Upper lobe of left lung (tissue), 6 donors: Measurements from ENCODE around the gene OR4L1. TPM values are rescaled to one million over a fixed set of nuclear protein-coding genes. Genes with fewer than 3 reads are reported as not detected.

Experiments used
- ATAC-seq, 2 donors: fragments of 200-7000 bp; cut with Tn5 transposase; one replicate each; pipeline ENCODE4 v1.9.1; 2022; ENCODE audit warnings: mild to moderate bottlenecking in 2 of 2, moderate library complexity in 2 of 2; ENCODE audit not compliant: low FRiP score in 2 of 2
- DNase-seq, 2 donors: peaks; one replicate each; pipeline ENCODE4 v3.0.0-alpha.2; 2019 to 2020
- H3K27ac ChIP-seq, 4 donors: fragments of 200-600 bp; sonication (generic); one replicate each; pipeline ENCODE4 v1.5.1; 2016 to 2019
- H3K27me3 ChIP-seq, 4 donors: fragments of 200-600 bp; sonication (generic); one replicate each; pipeline ENCODE4 v1.5.1; 2017 to 2019
- H3K36me3 ChIP-seq, 4 donors: fragments of 200-600 bp; sonication (generic); one replicate each; pipeline ENCODE4 v1.5.1; 2016 to 2019
- H3K4me1 ChIP-seq, 4 donors: fragments of 200-600 bp; sonication (generic); one replicate each; pipeline ENCODE4 v1.5.1; 2018 to 2019
- H3K4me3 ChIP-seq, 4 donors: fragments of 200-600 bp; sonication (generic); one replicate each; pipeline ENCODE4 v1.5.1; 2017 to 2019; ENCODE audit warnings: mild to moderate bottlenecking in 2 of 4, moderate library complexity in 1 of 4
- H3K9me3 ChIP-seq, 4 donors: fragments of 200-600 bp; sonication (generic); one replicate each; pipeline ENCODE4 v1.5.1; 2018 to 2019
- EP300 ChIP-seq, 4 donors: sonication (generic); formaldehyde crosslinking; IDR thresholded peaks; one replicate each; pipeline ENCODE4 v1.5.1; 2017; ENCODE audit warnings: antibody characterized with exemption in 4 of 4, control low read depth in 2 of 4
- POLR2A ChIP-seq, 4 donors: fragments of 450-650 bp; IDR thresholded peaks; one replicate each; pipeline ENCODE4 v1.5.1; 2016 to 2017; ENCODE audit warnings: antibody characterized with exemption in 4 of 4, mild to moderate bottlenecking in 2 of 4
- POLR2AphosphoS5 ChIP-seq, 2 donors: sonication (generic); formaldehyde crosslinking; IDR thresholded peaks; one replicate each; pipeline ENCODE4 v1.5.1; 2017; ENCODE audit warnings: antibody characterized with exemption in 2 of 2
- WGBS, 2 donors: methylation state at CpG; one replicate each; pipeline ENCODE4 v1.1.5; 2017 to 2018; 5-methylcytosine and 5-hydroxymethylcytosine counted together
- total RNA-seq, 6 donors: library from RNA; depleted of rRNA in 4 of 6; stranded (reverse); fragments of >200 nt in 4 of 6; gene quantifications; one replicate each; pipeline versions ENCODE4 v1.1.0 to v1.2.1, GENCODE V29; 2016 to 2021
- TF ChIP-seq, protein P1 (sequence below), 6 experiments: fragments of 450-650 bp in 4 of 6; fragments of 200-600 bp in 2 of 6; sonication (generic) in 2 of 6; IDR thresholded peaks; one replicate each; pipeline ENCODE4 v1.5.1; 2016 to 2019; ENCODE audit warnings: antibody characterized with exemption in 6 of 6
- donor health status: DM: no; HTN: no; CAD: no; lungs with moderate emphysema.
- donor health status: DM: no; HTN: yes; CAD: no; lungs with severe emphysema.

Gene OR4L1, protein sequence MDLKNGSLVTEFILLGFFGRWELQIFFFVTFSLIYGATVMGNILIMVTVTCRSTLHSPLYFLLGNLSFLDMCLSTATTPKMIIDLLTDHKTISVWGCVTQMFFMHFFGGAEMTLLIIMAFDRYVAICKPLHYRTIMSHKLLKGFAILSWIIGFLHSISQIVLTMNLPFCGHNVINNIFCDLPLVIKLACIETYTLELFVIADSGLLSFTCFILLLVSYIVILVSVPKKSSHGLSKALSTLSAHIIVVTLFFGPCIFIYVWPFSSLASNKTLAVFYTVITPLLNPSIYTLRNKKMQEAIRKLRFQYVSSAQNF
- total RNA-seq: not detected

DNA sequence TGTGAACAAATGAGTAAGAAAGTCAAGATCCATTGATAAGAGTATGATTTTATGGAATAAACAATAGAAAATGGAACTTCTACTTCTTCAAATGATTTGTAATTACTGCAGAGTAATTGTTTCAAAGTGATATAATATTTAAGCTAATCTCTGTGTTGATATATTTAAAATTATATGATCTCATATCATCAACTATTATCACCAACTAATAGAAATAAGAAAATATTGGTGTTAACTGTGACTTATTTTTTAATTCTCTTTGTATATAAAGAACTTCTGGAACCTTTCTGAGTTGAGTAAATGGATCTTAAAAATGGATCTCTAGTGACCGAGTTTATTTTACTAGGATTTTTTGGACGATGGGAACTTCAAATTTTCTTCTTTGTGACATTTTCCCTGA lies at the start of gene OR4L1:
TSS of gene OR4L1 (plus strand) at position 301 of the 400 bp plus-strand sequence. CDS start at position 301, 0 bp downstream.
- no peaks in the 10 kb centered on the region for H3K4me1 ChIP-seq
- DNase-seq (no peak), ATAC-seq (no peak)
- no peak for TF ChIP-seq POLR2A (IDR thresholded peaks at IDR 0.05)
- no peak for TF ChIP-seq EP300 (IDR thresholded peaks at IDR 0.05)
- TF ChIP-seq, protein P1, sequence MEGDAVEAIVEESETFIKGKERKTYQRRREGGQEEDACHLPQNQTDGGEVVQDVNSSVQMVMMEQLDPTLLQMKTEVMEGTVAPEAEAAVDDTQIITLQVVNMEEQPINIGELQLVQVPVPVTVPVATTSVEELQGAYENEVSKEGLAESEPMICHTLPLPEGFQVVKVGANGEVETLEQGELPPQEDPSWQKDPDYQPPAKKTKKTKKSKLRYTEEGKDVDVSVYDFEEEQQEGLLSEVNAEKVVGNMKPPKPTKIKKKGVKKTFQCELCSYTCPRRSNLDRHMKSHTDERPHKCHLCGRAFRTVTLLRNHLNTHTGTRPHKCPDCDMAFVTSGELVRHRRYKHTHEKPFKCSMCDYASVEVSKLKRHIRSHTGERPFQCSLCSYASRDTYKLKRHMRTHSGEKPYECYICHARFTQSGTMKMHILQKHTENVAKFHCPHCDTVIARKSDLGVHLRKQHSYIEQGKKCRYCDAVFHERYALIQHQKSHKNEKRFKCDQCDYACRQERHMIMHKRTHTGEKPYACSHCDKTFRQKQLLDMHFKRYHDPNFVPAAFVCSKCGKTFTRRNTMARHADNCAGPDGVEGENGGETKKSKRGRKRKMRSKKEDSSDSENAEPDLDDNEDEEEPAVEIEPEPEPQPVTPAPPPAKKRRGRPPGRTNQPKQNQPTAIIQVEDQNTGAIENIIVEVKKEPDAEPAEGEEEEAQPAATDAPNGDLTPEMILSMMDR (IDR thresholded peaks at IDR 0.05): no peak
- no peak for TF ChIP-seq POLR2AphosphoS5 (IDR thresholded peaks at IDR 0.05)
- no peaks in the 10 kb centered on the region for H3K27me3 ChIP-seq
- H3K27ac ChIP-seq: no peak within 1 kb of the TSS
- no peak within 1 kb of the TSS for H3K4me3 ChIP-seq
- no peaks in the 10 kb centered on the region for H3K36me3 ChIP-seq
- peaks cover 0 to 9% (median 0%) of the 10 kb centered on the region in 4 donors for H3K9me3 ChIP-seq
- WGBS, 2 donors: 66 to 68% methylated on average over 2 of the region's 2 CpGs

DNA sequence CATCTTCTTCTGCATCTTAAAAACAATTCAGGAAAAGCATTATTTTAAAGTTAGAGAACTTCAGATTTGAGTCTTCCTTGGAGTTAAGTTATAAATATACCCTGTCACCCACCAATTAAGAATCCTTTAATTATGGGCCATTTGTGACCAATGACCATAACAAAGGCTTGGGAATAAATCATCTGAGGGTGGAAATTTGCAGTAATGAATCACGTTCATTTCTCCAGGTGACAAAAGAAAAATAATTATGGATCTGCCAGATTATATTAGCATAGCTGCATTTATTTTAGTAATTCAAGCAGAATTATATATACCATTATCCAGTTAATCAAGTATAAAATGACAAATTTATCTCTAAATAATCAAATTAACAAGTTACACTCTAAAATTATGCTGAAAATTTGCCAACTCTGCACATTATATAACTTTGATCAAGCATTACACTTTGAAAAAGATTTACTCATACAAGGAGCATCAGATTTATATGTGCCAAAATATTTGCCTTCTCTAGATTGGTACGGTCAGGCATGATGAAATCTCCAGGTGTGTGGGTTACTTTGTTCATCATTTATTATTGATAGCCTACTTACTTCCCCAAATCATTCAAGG lies 40.5 kb upstream of the OR4L1 start, which contains the start of gene OR4K14:
TSS of gene OR4K14 (minus strand) at position 51 of the 609 bp plus-strand sequence. CDS start 4,114 bp downstream, outside the sequence.
- no peaks in the 10 kb centered on the region for H3K4me1 ChIP-seq
- no peak within 1 kb of the TSS for H3K27ac ChIP-seq
- no peaks in the 10 kb centered on the region for H3K36me3 ChIP-seq
- DNase-seq (no peak), ATAC-seq (no peak)
- TF ChIP-seq POLR2AphosphoS5 (IDR thresholded peaks at IDR 0.05) (no peak), EP300 (IDR thresholded peaks at IDR 0.05) (no peak), POLR2A (IDR thresholded peaks at IDR 0.05) (no peak)
- TF ChIP-seq, protein P1 (IDR thresholded peaks at IDR 0.05): no peak
- 68 to 77% methylated on average over 2 of the region's 2 CpGs for WGBS, 2 donors
- H3K4me3 ChIP-seq: no peak within 1 kb of the TSS
- peaks cover 0 to 4% (median 0%) of the 10 kb centered on the region in 4 donors for H3K9me3 ChIP-seq
- H3K27me3 ChIP-seq: no peaks in the 10 kb centered on the region

DNA sequence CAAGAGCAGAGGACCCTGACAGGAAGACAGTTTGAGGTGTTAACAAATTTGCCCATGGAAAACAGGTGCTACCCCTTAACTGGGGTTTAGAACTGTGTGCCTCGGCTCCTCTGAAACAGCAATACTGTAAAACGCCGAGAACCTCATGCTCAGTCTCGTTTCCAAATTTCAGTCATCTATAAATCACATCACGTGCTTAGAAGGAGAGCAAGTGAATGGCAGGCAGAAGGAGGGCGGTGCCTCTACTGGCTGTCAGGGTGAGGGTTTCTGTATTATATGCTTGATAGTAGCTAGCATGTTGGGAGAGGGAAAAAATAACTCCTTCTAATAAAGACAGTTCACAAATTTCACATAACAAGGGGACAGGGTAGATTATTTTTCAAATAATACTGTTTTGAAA lies 28.8 kb upstream of the OR4L1 start:
- ATAC-seq (no peak), DNase-seq (no peak)
- no peaks in the 10 kb centered on the region for H3K4me1 ChIP-seq
- 68 to 77% methylated on average over 6 of the region's 6 CpGs for WGBS, 2 donors
- no peak for TF ChIP-seq POLR2A (IDR thresholded peaks at IDR 0.05)
- TF ChIP-seq EP300 (IDR thresholded peaks at IDR 0.05): no peak
- TF ChIP-seq, protein P1 (IDR thresholded peaks at IDR 0.05): no peak
- no peak for TF ChIP-seq POLR2AphosphoS5 (IDR thresholded peaks at IDR 0.05)
- H3K27me3 ChIP-seq: no peaks in the 10 kb centered on the region
- no peak overlapping the region for H3K4me3 ChIP-seq
- no peak overlapping the region for H3K27ac ChIP-seq
- H3K9me3 ChIP-seq: no peaks in the 10 kb centered on the region
- H3K36me3 ChIP-seq: no peaks in the 10 kb centered on the region

DNA sequence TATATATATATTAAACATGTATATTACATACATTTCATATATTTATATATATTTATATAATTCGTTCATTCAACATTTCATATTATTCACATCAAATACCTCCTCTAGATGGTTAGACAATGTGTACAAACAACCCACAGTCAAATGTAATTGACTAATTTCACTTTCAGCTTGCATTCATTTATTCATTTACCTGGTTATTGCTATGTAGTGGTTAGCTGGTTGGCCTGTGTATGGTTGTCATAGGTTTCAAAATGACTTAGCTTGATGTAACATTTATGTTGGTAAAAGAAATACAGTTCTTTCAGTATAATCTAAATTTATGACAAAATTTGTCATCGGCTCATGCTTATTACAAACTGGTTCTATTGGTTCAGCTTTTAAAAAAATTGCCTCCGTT lies 24.4 kb upstream of the OR4L1 start:
- H3K36me3 ChIP-seq: no peaks in the 10 kb centered on the region
- DNase-seq (no peak), ATAC-seq (no peak)
- no peaks in the 10 kb centered on the region for H3K9me3 ChIP-seq
- H3K4me1 ChIP-seq: no peaks in the 10 kb centered on the region
- no peak overlapping the region for H3K4me3 ChIP-seq
- H3K27ac ChIP-seq: no peak overlapping the region
- H3K27me3 ChIP-seq: no peaks in the 10 kb centered on the region
- WGBS, 2 donors: 65 to 73% methylated on average over 3 of the region's 3 CpGs
- no peak for TF ChIP-seq POLR2A (IDR thresholded peaks at IDR 0.05)
- no peak for TF ChIP-seq POLR2AphosphoS5 (IDR thresholded peaks at IDR 0.05)
- TF ChIP-seq EP300 (IDR thresholded peaks at IDR 0.05): no peak
- TF ChIP-seq, protein P1 (IDR thresholded peaks at IDR 0.05): no peak
